Hematopoietic multipotent progenitor cell (in vitro differentiated cells): ENCODE measurements around the gene NFYB. TPM values are rescaled to one million over a fixed set of nuclear protein-coding genes. Genes with fewer than 3 reads are reported as not detected.

Source experiments
- small RNA-seq: library from RNA; depleted of rRNA; stranded (forward); fragments of <200 nt; gene quantifications from one replicate; pipeline ENCODE3, GENCODE V24; 2012
- total RNA-seq: library from RNA; depleted of rRNA; stranded (reverse); fragments of >200 nt; gene quantifications from one replicate; pipeline ENCODE4 v1.2.3, GENCODE V29; 2012

Gene NFYB
- total RNA-seq, 1 donor = 11.8 TPM

Small RNAs within 50 kb of the gene (small RNA-seq; reads per million reads assigned to genes)
- not detected for gene RNA5SP370

Other genes starting within 250 kb of the NFYB start
- gene HSP90B1, start 207.8 kb downstream of the NFYB start, total RNA-seq = 87.8 TPM
- 11.6 TPM for gene TDG, start 172.3 kb downstream of the NFYB start, total RNA-seq
- gene GLT8D2, start 88.0 kb downstream of the NFYB start, total RNA-seq = not detected
- 5.9 TPM for gene HCFC2, start 73.7 kb downstream of the NFYB start, total RNA-seq
- gene TXNRD1, start 77.6 kb upstream of the NFYB start, total RNA-seq = 82.1 TPM
- gene EID3, start 165.5 kb upstream of the NFYB start, total RNA-seq = 7.5 TPM